HCT116 (cell line): ENCODE results near the gene HFE. TPM values are rescaled to one million over a fixed set of nuclear protein-coding genes. Genes with fewer than 3 reads are reported as not detected.

Experiments
- ATAC-seq: fragments of 200-7000 bp; cut with Tn5 transposase; 2 replicates; pipeline ENCODE4 v1.9.1; 2020; ENCODE audit warnings: mild to moderate bottlenecking, moderate library complexity
- BruUV-seq: library from RNA; stranded (reverse); fragments of 400-500 nt; replicated peaks from 2 replicates; lab custom pipeline; 2021; lab: Mats Ljungman, UMichigan
- CTCF ChIA-PET: fragments of 300-600 bp; sonication (Branson Sonifier 250); formaldehyde crosslinking; loops from one replicate; lab custom pipeline; 2021; ENCODE audit warnings: antibody characterized with exemption; lab: Charles Lee
- POLR2A ChIA-PET: fragments of 300-600, 350-600 bp; sonication (Branson Sonifier 250); formaldehyde crosslinking; loops from one replicate; lab custom pipeline; 2021; ENCODE audit warnings: antibody characterized with exemption; lab: Charles Lee
- RAD21 ChIA-PET, 2 experiments: fragments of 300-600 bp; sonication (Branson Sonifier 250); formaldehyde crosslinking; loops; one replicate each; lab custom pipeline; 2023; ENCODE audit warnings: low total read pairs in 2 of 2; ENCODE audit not compliant: uncharacterized antibody in 2 of 2, unreplicated experiment in 2 of 2, low non-redundant PET in 1 of 2; lab: Charles Lee
- DNase-seq: peaks from one replicate; pipeline ENCODE4 v3.0.0-alpha.2; 2010; ENCODE audit warnings: low read depth, low spot score
- H2AFZ ChIP-seq: fragments of 200-600 bp; shearing (Covaris generic), sonication (generic); 2 replicates; pipeline ENCODE4 v1.6.1; 2017; ENCODE audit warnings: low read depth, mixed run types, mixed read lengths, antibody characterized with exemption, low read length; ENCODE audit not compliant: poor library complexity, severe bottlenecking
- H3K27ac ChIP-seq: 2 replicates; pipeline ENCODE4 v1.5.1; 2012; ENCODE audit warnings: low read depth, low read length
- H3K27me3 ChIP-seq: fragments of 200-600 bp; sonication (generic); 2 replicates; pipeline ENCODE4 v1.6.1; 2016; ENCODE audit warnings: mixed run types, low read length, mixed read lengths; ENCODE audit not compliant: insufficient read depth
- H3K36me3 ChIP-seq, 2 experiments: fragments of 200-500 bp in 1 of 2; fragments of 200-600 bp in 1 of 2; sonication (Bioruptor generic) in 1 of 2; sonication (generic) in 1 of 2; 2 replicates each; pipeline versions ENCODE4 v1.5.1 to v1.6.1; 2014 to 2016; ENCODE audit warnings: low read length in 2 of 2, inconsistent platforms in 1 of 2, mixed read lengths in 1 of 2, mixed run types in 1 of 2; ENCODE audit not compliant: insufficient read depth in 2 of 2, control insufficient read depth in 1 of 2
- H3K4me1 ChIP-seq, 2 experiments: fragments of 200-600 bp in 1 of 2; sonication (generic) in 1 of 2; 2 replicates each; pipeline versions ENCODE4 v1.5.1 to v1.6.1; 2012 to 2017; ENCODE audit warnings: low read length in 2 of 2, inconsistent platforms in 1 of 2, mild to moderate bottlenecking in 1 of 2, mixed read lengths in 1 of 2, mixed run types in 1 of 2, moderate library complexity in 1 of 2; ENCODE audit not compliant: insufficient read depth in 2 of 2, control insufficient read depth in 1 of 2
- H3K4me2 ChIP-seq: fragments of 200-600 bp; sonication (generic); 2 replicates; pipeline ENCODE4 v1.6.1; 2017; ENCODE audit warnings: mixed run types, low read length, mixed read lengths
- H3K4me3 ChIP-seq, 2 experiments: fragments of 200-600 bp in 1 of 2; sonication (generic) in 1 of 2; replicated peaks in 1 of 2; 2 replicates each; pipeline ENCODE4 v1.5.1; 2011 to 2016; ENCODE audit warnings: low read length in 2 of 2, control low read depth in 1 of 2, low read depth in 1 of 2, mild to moderate bottlenecking in 1 of 2, mixed read lengths in 1 of 2, mixed run types in 1 of 2
- H3K79me2 ChIP-seq: fragments of 200-600 bp; sonication (generic); 2 replicates; pipeline ENCODE4 v1.6.1; 2017; ENCODE audit warnings: mild to moderate bottlenecking, mixed run types, low read length, moderate library complexity, mixed read lengths; ENCODE audit not compliant: insufficient read depth
- H3K9ac ChIP-seq: fragments of 200-600 bp; sonication (generic); 2 replicates; pipeline ENCODE4 v1.6.1; 2016; ENCODE audit warnings: low read length, mixed read lengths
- H3K9me2 ChIP-seq: fragments of 200-600 bp; sonication (generic), shearing (Covaris generic); 2 replicates; pipeline ENCODE4 v1.6.1; 2017; ENCODE audit warnings: mixed run types, mild to moderate bottlenecking, moderate library complexity; ENCODE audit not compliant: insufficient read depth
- H3K9me3 ChIP-seq, 2 experiments: fragments of 200-500 bp in 1 of 2; fragments of 200-600 bp in 1 of 2; sonication (Bioruptor generic) in 1 of 2; sonication (generic) in 1 of 2; 2 replicates each; pipeline ENCODE4 v1.6.1; 2014 to 2017; ENCODE audit warnings: low read length in 2 of 2, mixed read lengths in 2 of 2, inconsistent platforms in 1 of 2, low read depth in 1 of 2, mild to moderate bottlenecking in 1 of 2, mixed run types in 1 of 2, moderate library complexity in 1 of 2; ENCODE audit not compliant: control insufficient read depth in 1 of 2, insufficient read depth in 1 of 2
- H4K20me1 ChIP-seq: fragments of 200-600 bp; sonication (generic), shearing (Covaris generic); 2 replicates; pipeline ENCODE4 v1.6.1; 2017; ENCODE audit warnings: mixed run types, mild to moderate bottlenecking, moderate library complexity; ENCODE audit not compliant: insufficient read depth
- CBX3 ChIP-seq: IDR thresholded peaks from 2 replicates; pipeline ENCODE4 v1.6.1; 2012; ENCODE audit warnings: low read depth
- CEBPB ChIP-seq: IDR thresholded peaks from 2 replicates; pipeline ENCODE4 v1.6.1; 2012; ENCODE audit warnings: low read depth
- EGR1 ChIP-seq: IDR thresholded peaks from 2 replicates; pipeline ENCODE4 v1.6.1; 2012; ENCODE audit warnings: low read depth
- EZH2 ChIP-seq: fragments of 200-600 bp; sonication (generic); IDR thresholded peaks from 2 replicates; pipeline ENCODE4 v1.6.1; 2017; ENCODE audit warnings: antibody characterized with exemption, mixed run types
- EZH2phosphoT487 ChIP-seq: fragments of 200-600 bp; IDR thresholded peaks from 2 replicates; pipeline ENCODE4 v1.6.1; 2018; ENCODE audit warnings: antibody characterized with exemption, borderline replicate concordance
- FOSL1 ChIP-seq: IDR thresholded peaks from 2 replicates; pipeline ENCODE4 v1.6.1; 2012; ENCODE audit warnings: low read depth
- POLR2A ChIP-seq: IDR thresholded peaks from 2 replicates; pipeline ENCODE4 v1.7.0; 2011; ENCODE audit warnings: borderline replicate concordance; ENCODE audit not compliant: insufficient read depth, insufficient read length; ENCODE audit errors: extremely low read depth
- RAD21 ChIP-seq: IDR thresholded peaks from 2 replicates; pipeline ENCODE4 v1.6.1; 2012; ENCODE audit warnings: low read depth, mild to moderate bottlenecking
- SIN3A ChIP-seq: IDR thresholded peaks from 2 replicates; pipeline ENCODE4 v1.6.1; 2012; ENCODE audit warnings: low read depth
- SRF ChIP-seq: IDR thresholded peaks from 2 replicates; pipeline ENCODE4 v1.6.1; 2012; ENCODE audit warnings: low read depth
- TCF7L2 ChIP-seq: IDR thresholded peaks from 2 replicates; pipeline ENCODE4 v1.7.0; 2011; ENCODE audit warnings: borderline replicate concordance, inconsistent platforms; ENCODE audit not compliant: insufficient read depth, insufficient read length; ENCODE audit errors: extremely low read depth
- YY1 ChIP-seq: IDR thresholded peaks from 2 replicates; pipeline ENCODE4 v1.6.1; 2011; ENCODE audit warnings: low read length, low read depth, moderate library complexity, mild to moderate bottlenecking; ENCODE audit not compliant: insufficient replicate concordance; ENCODE audit errors: extremely low read depth
- ZNF274 ChIP-seq: fragments of 200-500 bp; sonication (Bioruptor generic); IDR thresholded peaks from 2 replicates; pipeline ENCODE4 v1.6.1; 2014; ENCODE audit warnings: mild to moderate bottlenecking, low read depth, low read length, inconsistent platforms
- intact Hi-C: fragments of 100-400 bp; cut with micrococcal nuclease; formaldehyde crosslinking; loops from 2 replicates; pipeline ENCODE4 v1.10.0; 2022
- total RNA-seq: library from RNA; stranded (reverse); gene quantifications from one replicate; pipeline ENCODE4 v1.2.1, GENCODE V29; 2021; ENCODE audit not compliant: unreplicated experiment
- TF ChIP-seq, protein P1 (sequence below), 3 experiments: fragments of 200-600 bp in 1 of 3; sonication (generic) in 1 of 3; IDR thresholded peaks in 2 of 3; conservative IDR thresholded peaks in 1 of 3; 2 replicates each; pipeline ENCODE4 v1.5.1; 2012 to 2017; ENCODE audit warnings: low read depth in 2 of 3, low read length in 2 of 3, antibody characterized with exemption in 1 of 3, borderline replicate concordance in 1 of 3, control low read depth in 1 of 3, mild to moderate bottlenecking in 1 of 3, mixed read lengths in 1 of 3, mixed run types in 1 of 3, moderate library complexity in 1 of 3; ENCODE audit not compliant: insufficient read depth in 1 of 3
- TF ChIP-seq, protein P2 (sequence below): IDR thresholded peaks from 2 replicates; pipeline ENCODE4 v1.6.1; 2012; ENCODE audit warnings: low read depth
- TF ChIP-seq, protein P3 (sequence below): IDR thresholded peaks from 2 replicates; pipeline ENCODE4 v1.6.1; 2011; ENCODE audit warnings: mild to moderate bottlenecking, low read length, moderate library complexity; ENCODE audit not compliant: insufficient replicate concordance; ENCODE audit errors: extremely low read depth
- TF ChIP-seq, protein P4 (sequence below): IDR thresholded peaks from 2 replicates; pipeline ENCODE4 v1.6.1; 2012
- TF ChIP-seq, protein P5 (sequence below): IDR thresholded peaks from 2 replicates; pipeline ENCODE4 v1.6.1; 2012

The HFE gene
- total RNA-seq, 1 experiment from 2014 or later: 9.8 TPM

DNA sequence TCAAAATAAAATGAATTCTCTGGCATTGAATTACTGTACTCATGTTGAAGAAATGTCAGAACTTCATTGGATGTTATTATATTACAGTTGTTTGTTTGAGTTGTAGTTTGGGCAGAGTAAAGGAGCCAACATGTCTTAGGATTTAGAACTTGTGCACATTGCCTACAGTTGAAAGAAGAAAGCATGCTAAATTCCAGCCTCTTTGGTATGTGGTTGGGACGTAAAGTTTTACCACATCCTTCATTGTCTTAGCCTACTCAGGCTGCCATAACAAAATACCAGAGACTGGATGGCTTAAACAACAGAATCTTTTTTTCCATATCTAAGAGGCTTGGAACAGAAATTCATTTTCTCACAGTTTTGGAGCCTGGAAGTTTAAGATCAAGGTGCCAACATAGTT, 42.4 kb downstream of the HFE start:
- Histone ChIP-seq H3K27ac (no peak overlapping the region), H3K27me3 (no peaks in the 10 kb centered on the region), H2AFZ (no peak overlapping the region), H3K4me2 (no peak overlapping the region), H4K20me1 (no peaks in the 10 kb centered on the region), H3K9me3 (no peaks in the 10 kb centered on the region), H3K79me2 (peaks cover 18% of the 10 kb centered on the region), H3K4me3 (no peak overlapping the region), H3K9me2 (no peaks in the 10 kb centered on the region), H3K4me1 (peaks cover 6 to 34% of the 10 kb centered on the region in 2 experiments), H3K36me3 (no peaks in the 10 kb centered on the region; a peak in 1 of 4 replicates), H3K9ac (no peak overlapping the region)
- BruUV-seq: no TSS peak
- ATAC-seq: no peak
- POLR2A ChIA-PET: interaction anchor here (1.6 kb wide), 1 partner anchor 27 kb away, joined by 12 read pairs; a partner anchor contains a TSS
- RAD21 ChIA-PET: no interaction called here
- TF ChIP-seq EGR1 (no peak), EZH2 (no peak), TCF7L2 (no peak), CBX3 (no peak), CEBPB (no peak), SIN3A (no peak), EZH2phosphoT487 (no peak), POLR2A (no peak), ZNF274 (no peak), SRF (no peak), YY1 (no peak), FOSL1 (no peak), RAD21 (no peak)
- TF ChIP-seq, protein P1, sequence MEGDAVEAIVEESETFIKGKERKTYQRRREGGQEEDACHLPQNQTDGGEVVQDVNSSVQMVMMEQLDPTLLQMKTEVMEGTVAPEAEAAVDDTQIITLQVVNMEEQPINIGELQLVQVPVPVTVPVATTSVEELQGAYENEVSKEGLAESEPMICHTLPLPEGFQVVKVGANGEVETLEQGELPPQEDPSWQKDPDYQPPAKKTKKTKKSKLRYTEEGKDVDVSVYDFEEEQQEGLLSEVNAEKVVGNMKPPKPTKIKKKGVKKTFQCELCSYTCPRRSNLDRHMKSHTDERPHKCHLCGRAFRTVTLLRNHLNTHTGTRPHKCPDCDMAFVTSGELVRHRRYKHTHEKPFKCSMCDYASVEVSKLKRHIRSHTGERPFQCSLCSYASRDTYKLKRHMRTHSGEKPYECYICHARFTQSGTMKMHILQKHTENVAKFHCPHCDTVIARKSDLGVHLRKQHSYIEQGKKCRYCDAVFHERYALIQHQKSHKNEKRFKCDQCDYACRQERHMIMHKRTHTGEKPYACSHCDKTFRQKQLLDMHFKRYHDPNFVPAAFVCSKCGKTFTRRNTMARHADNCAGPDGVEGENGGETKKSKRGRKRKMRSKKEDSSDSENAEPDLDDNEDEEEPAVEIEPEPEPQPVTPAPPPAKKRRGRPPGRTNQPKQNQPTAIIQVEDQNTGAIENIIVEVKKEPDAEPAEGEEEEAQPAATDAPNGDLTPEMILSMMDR (IDR thresholded peaks at IDR 0.05 in 2 of 3, conservative IDR thresholded peaks at IDR 0.05 in 1 of 3; ENCODE audit: borderline replicate concordance in 1 of 3, insufficient read depth in 1 of 3, low read depth in 2 of 3, low read length in 2 of 3): no peak
- TF ChIP-seq, protein P2, sequence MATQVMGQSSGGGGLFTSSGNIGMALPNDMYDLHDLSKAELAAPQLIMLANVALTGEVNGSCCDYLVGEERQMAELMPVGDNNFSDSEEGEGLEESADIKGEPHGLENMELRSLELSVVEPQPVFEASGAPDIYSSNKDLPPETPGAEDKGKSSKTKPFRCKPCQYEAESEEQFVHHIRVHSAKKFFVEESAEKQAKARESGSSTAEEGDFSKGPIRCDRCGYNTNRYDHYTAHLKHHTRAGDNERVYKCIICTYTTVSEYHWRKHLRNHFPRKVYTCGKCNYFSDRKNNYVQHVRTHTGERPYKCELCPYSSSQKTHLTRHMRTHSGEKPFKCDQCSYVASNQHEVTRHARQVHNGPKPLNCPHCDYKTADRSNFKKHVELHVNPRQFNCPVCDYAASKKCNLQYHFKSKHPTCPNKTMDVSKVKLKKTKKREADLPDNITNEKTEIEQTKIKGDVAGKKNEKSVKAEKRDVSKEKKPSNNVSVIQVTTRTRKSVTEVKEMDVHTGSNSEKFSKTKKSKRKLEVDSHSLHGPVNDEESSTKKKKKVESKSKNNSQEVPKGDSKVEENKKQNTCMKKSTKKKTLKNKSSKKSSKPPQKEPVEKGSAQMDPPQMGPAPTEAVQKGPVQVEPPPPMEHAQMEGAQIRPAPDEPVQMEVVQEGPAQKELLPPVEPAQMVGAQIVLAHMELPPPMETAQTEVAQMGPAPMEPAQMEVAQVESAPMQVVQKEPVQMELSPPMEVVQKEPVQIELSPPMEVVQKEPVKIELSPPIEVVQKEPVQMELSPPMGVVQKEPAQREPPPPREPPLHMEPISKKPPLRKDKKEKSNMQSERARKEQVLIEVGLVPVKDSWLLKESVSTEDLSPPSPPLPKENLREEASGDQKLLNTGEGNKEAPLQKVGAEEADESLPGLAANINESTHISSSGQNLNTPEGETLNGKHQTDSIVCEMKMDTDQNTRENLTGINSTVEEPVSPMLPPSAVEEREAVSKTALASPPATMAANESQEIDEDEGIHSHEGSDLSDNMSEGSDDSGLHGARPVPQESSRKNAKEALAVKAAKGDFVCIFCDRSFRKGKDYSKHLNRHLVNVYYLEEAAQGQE: no peak
- TF ChIP-seq, protein P3, sequence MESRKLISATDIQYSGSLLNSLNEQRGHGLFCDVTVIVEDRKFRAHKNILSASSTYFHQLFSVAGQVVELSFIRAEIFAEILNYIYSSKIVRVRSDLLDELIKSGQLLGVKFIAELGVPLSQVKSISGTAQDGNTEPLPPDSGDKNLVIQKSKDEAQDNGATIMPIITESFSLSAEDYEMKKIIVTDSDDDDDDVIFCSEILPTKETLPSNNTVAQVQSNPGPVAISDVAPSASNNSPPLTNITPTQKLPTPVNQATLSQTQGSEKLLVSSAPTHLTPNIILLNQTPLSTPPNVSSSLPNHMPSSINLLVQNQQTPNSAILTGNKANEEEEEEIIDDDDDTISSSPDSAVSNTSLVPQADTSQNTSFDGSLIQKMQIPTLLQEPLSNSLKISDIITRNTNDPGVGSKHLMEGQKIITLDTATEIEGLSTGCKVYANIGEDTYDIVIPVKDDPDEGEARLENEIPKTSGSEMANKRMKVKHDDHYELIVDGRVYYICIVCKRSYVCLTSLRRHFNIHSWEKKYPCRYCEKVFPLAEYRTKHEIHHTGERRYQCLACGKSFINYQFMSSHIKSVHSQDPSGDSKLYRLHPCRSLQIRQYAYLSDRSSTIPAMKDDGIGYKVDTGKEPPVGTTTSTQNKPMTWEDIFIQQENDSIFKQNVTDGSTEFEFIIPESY: no peak
- TF ChIP-seq, protein P4, sequence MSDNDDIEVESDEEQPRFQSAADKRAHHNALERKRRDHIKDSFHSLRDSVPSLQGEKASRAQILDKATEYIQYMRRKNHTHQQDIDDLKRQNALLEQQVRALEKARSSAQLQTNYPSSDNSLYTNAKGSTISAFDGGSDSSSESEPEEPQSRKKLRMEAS: no peak
- TF ChIP-seq, protein P5, sequence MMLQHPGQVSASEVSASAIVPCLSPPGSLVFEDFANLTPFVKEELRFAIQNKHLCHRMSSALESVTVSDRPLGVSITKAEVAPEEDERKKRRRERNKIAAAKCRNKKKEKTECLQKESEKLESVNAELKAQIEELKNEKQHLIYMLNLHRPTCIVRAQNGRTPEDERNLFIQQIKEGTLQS: no peak
- DNase-seq: no peak
- CTCF ChIA-PET: no interaction called here
- intact Hi-C loops: no loop called here
